ENCODE results near the gene ZNF583.

Gene ZNF583

GRCh38 chr19:56403764-56404704 lies at the start of gene ZNF583:
Gene ZNF583 (plus strand): TSS chr19:56404332. CDS start chr19:56407115, 2,783 bp downstream.
- no peaks in the 10 kb centered on the region for H3K4me1 ChIP-seq (ENCODE audit: control insufficient read depth, low read depth, low read length)
- peaks cover 18% of the 10 kb centered on the region for H3K9me3 ChIP-seq (ENCODE audit: control insufficient read depth, low read depth, low read length)
- H3K27ac ChIP-seq (ENCODE audit: low read length), result peak within 1 kb of the TSS; percentile 81
- H3K27me3 ChIP-seq (ENCODE audit: control insufficient read depth, insufficient read depth, low read length), result no peaks in the 10 kb centered on the region
- H3K36me3 ChIP-seq (ENCODE audit: control insufficient read depth, low read depth, low read length), result peaks cover 10% of the 10 kb centered on the region
- H3K4me3 ChIP-seq (ENCODE audit: low read length), result peak within 1 kb of the TSS; percentile 86
- peak within 1 kb of the TSS; percentile 87 for H3K9ac ChIP-seq (ENCODE audit: low read length)

- Histone ChIP-seq H3K4me1 (ENCODE audit: control insufficient read depth, low read depth, low read length) (peaks cover 3% of the 10 kb centered on the region), H3K4me3 (ENCODE audit: low read length) (no peak overlapping the region), H3K9ac (ENCODE audit: low read length) (no peak overlapping the region), H3K27me3 (ENCODE audit: control insufficient read depth, insufficient read depth, low read length) (no peaks in the 10 kb centered on the region), H3K36me3 (ENCODE audit: control insufficient read depth, low read depth, low read length) (no peaks in the 10 kb centered on the region), H3K27ac (ENCODE audit: low read length) (no peak overlapping the region), H3K9me3 (ENCODE audit: control insufficient read depth, low read depth, low read length) (no peaks in the 10 kb centered on the region)
Observed at GRCh38 chr19:56355517-56355916, 48.6 kb upstream of the ZNF583 start.

GRCh38 chr19:56356944-56357343 lies 47.2 kb upstream of the ZNF583 start:
- no peak overlapping the region for H3K27ac ChIP-seq (ENCODE audit: low read length)
- H3K9me3 ChIP-seq (ENCODE audit: control insufficient read depth, low read depth, low read length), result peaks cover 2% of the 10 kb centered on the region
- no peaks in the 10 kb centered on the region for H3K4me1 ChIP-seq (ENCODE audit: control insufficient read depth, low read depth, low read length)
- no peaks in the 10 kb centered on the region for H3K36me3 ChIP-seq (ENCODE audit: control insufficient read depth, low read depth, low read length)
- H3K4me3 ChIP-seq (ENCODE audit: low read length), result no peak overlapping the region
- no peak overlapping the region for H3K9ac ChIP-seq (ENCODE audit: low read length)
- no peaks in the 10 kb centered on the region for H3K27me3 ChIP-seq (ENCODE audit: control insufficient read depth, insufficient read depth, low read length)

GRCh38 chr19:56360841-56361240 lies 43.3 kb upstream of the ZNF583 start:
- Histone ChIP-seq H3K9me3 (ENCODE audit: control insufficient read depth, low read depth, low read length) (peaks cover 2% of the 10 kb centered on the region), H3K27ac (ENCODE audit: low read length) (no peak overlapping the region), H3K36me3 (ENCODE audit: control insufficient read depth, low read depth, low read length) (no peaks in the 10 kb centered on the region), H3K4me3 (ENCODE audit: low read length) (no peak overlapping the region), H3K27me3 (ENCODE audit: control insufficient read depth, insufficient read depth, low read length) (no peaks in the 10 kb centered on the region), H3K9ac (ENCODE audit: low read length) (no peak overlapping the region), H3K4me1 (ENCODE audit: control insufficient read depth, low read depth, low read length) (no peaks in the 10 kb centered on the region)

- Histone ChIP-seq H3K9ac (ENCODE audit: low read length) (peak overlapping the region; percentile 92), H3K4me3 (ENCODE audit: low read length) (peak overlapping the region; percentile 82)
Observed at GRCh38 chr19:56367829-56368711, 36.1 kb upstream of the ZNF583 start.

GRCh38 chr19:56369886-56370676 lies 34.1 kb upstream of the ZNF583 start:
- Histone ChIP-seq H3K27me3 (ENCODE audit: control insufficient read depth, insufficient read depth, low read length) (no peaks in the 10 kb centered on the region), H3K9ac (ENCODE audit: low read length) (no peak overlapping the region), H3K4me3 (ENCODE audit: low read length) (no peak overlapping the region), H3K27ac (ENCODE audit: low read length) (no peak overlapping the region), H3K4me1 (ENCODE audit: control insufficient read depth, low read depth, low read length) (peaks cover 9% of the 10 kb centered on the region), H3K9me3 (ENCODE audit: control insufficient read depth, low read depth, low read length) (no peaks in the 10 kb centered on the region), H3K36me3 (ENCODE audit: control insufficient read depth, low read depth, low read length) (peaks cover 40% of the 10 kb centered on the region)

More at GRCh38 chr19:56367829-56368711, 36.1 kb upstream of the ZNF583 start:
- peak overlapping the region; percentile 48 for H3K27ac ChIP-seq (ENCODE audit: low read length)
- H3K9me3 ChIP-seq (ENCODE audit: control insufficient read depth, low read depth, low read length), result no peaks in the 10 kb centered on the region
- peaks cover 9% of the 10 kb centered on the region for H3K4me1 ChIP-seq (ENCODE audit: control insufficient read depth, low read depth, low read length)
- H3K27me3 ChIP-seq (ENCODE audit: control insufficient read depth, insufficient read depth, low read length), result no peaks in the 10 kb centered on the region
- H3K36me3 ChIP-seq (ENCODE audit: control insufficient read depth, low read depth, low read length), result peaks cover 20% of the 10 kb centered on the region

- no peak overlapping the region for H3K4me3 ChIP-seq (ENCODE audit: low read length)
Observed at GRCh38 chr19:56372281-56372680, 31.9 kb upstream of the ZNF583 start.

GRCh38 chr19:56377105-56377924 lies 26.8 kb upstream of the ZNF583 start:
- peaks cover 67% of the 10 kb centered on the region for H3K36me3 ChIP-seq (ENCODE audit: control insufficient read depth, low read depth, low read length)
- no peak overlapping the region for H3K9ac ChIP-seq (ENCODE audit: low read length)
- H3K4me1 ChIP-seq (ENCODE audit: control insufficient read depth, low read depth, low read length), result no peaks in the 10 kb centered on the region
- H3K27ac ChIP-seq (ENCODE audit: low read length), result no peak overlapping the region
- H3K9me3 ChIP-seq (ENCODE audit: control insufficient read depth, low read depth, low read length), result peaks cover 5% of the 10 kb centered on the region
- H3K4me3 ChIP-seq (ENCODE audit: low read length), result no peak overlapping the region
- H3K27me3 ChIP-seq (ENCODE audit: control insufficient read depth, insufficient read depth, low read length), result no peaks in the 10 kb centered on the region

More at GRCh38 chr19:56372281-56372680, 31.9 kb upstream of the ZNF583 start:
- H3K27ac ChIP-seq (ENCODE audit: low read length), result no peak overlapping the region
- H3K4me1 ChIP-seq (ENCODE audit: control insufficient read depth, low read depth, low read length), result peaks cover 9% of the 10 kb centered on the region
- peaks cover 5% of the 10 kb centered on the region for H3K9me3 ChIP-seq (ENCODE audit: control insufficient read depth, low read depth, low read length)
- peaks cover 62% of the 10 kb centered on the region for H3K36me3 ChIP-seq (ENCODE audit: control insufficient read depth, low read depth, low read length)
- no peaks in the 10 kb centered on the region for H3K27me3 ChIP-seq (ENCODE audit: control insufficient read depth, insufficient read depth, low read length)
- H3K9ac ChIP-seq (ENCODE audit: low read length), result no peak overlapping the region

GRCh38 chr19:56383826-56384605 lies 20.1 kb upstream of the ZNF583 start:
- Histone ChIP-seq H3K4me3 (ENCODE audit: low read length) (no peak overlapping the region), H3K36me3 (ENCODE audit: control insufficient read depth, low read depth, low read length) (peaks cover 8% of the 10 kb centered on the region), H3K27ac (ENCODE audit: low read length) (no peak overlapping the region), H3K9me3 (ENCODE audit: control insufficient read depth, low read depth, low read length) (peaks cover 15% of the 10 kb centered on the region), H3K27me3 (ENCODE audit: control insufficient read depth, insufficient read depth, low read length) (no peaks in the 10 kb centered on the region), H3K4me1 (ENCODE audit: control insufficient read depth, low read depth, low read length) (no peaks in the 10 kb centered on the region), H3K9ac (ENCODE audit: low read length) (no peak overlapping the region)
